Nephron (organoid): Measurements from ENCODE around the gene RGS7.
A peak's percentile ranks its signal among the peaks of the same experiment; 100 is the strongest.

Source experiments
- H3K27ac Mint-ChIP-seq, 3 experiments: 2 replicates each; pipeline ENCODE4 v1.8.0; 2020; ENCODE audit warnings: mixed read lengths in 3 of 3, mild to moderate bottlenecking in 2 of 3, moderate library complexity in 1 of 3
- H3K27me3 Mint-ChIP-seq: 2 replicates; pipeline ENCODE4 v1.8.0; 2021; ENCODE audit warnings: low read depth, mild to moderate bottlenecking, moderate library complexity, mixed read lengths
- H3K36me3 Mint-ChIP-seq: 2 replicates; pipeline ENCODE4 v1.8.0; 2020; ENCODE audit warnings: low read depth, mixed read lengths
- H3K4me1 Mint-ChIP-seq: 2 replicates; pipeline ENCODE4 v1.8.0; 2020; ENCODE audit warnings: mixed read lengths
- H3K4me3 Mint-ChIP-seq, 3 experiments: 2 replicates each; pipeline ENCODE4 v1.8.0; 2020; ENCODE audit warnings: mild to moderate bottlenecking in 3 of 3, mixed read lengths in 3 of 3, moderate library complexity in 2 of 3
- H3K9me3 Mint-ChIP-seq: 2 replicates; pipeline ENCODE4 v1.8.0; 2020; ENCODE audit warnings: mixed read lengths
- TF ChIP-seq, protein P1 (sequence below), 3 experiments: fragments of 200-600 bp; sonication (generic); IDR thresholded peaks; one replicate each; pipeline ENCODE4 v1.5.0; 2021; ENCODE audit warnings: antibody characterized with exemption in 3 of 3; ENCODE audit not compliant: unreplicated experiment in 3 of 3

RGS7 gene

DNA sequence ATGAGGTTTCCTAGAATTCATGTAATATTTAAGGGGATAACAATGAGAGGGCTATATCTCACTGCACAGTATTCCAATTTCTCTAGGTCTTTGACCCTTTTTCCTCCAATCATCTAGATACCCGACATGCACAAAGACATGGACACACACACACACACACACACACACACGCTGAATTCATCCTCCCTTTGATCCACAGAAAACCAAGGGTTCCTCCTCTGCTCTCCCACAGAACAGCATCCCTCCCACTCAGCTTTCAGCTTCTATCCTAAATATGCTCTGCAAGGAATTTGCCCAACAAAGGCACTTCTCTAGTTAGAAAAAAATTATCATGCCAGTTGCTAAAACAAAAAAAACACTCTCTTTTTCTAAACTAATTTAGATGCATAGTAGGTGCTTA is 231.7 kb downstream of the RGS7 start:
- Mint-ChIP-seq H3K4me1 (peaks cover 9% of the 10 kb centered on the region), H3K27ac (peak overlapping the region; percentile 51 to 88 (median 82)), H3K9me3 (no peaks in the 10 kb centered on the region), H3K27me3 (no peaks in the 10 kb centered on the region), H3K4me3 (no peak overlapping the region), H3K36me3 (no peaks in the 10 kb centered on the region)
- TF ChIP-seq, protein P1, sequence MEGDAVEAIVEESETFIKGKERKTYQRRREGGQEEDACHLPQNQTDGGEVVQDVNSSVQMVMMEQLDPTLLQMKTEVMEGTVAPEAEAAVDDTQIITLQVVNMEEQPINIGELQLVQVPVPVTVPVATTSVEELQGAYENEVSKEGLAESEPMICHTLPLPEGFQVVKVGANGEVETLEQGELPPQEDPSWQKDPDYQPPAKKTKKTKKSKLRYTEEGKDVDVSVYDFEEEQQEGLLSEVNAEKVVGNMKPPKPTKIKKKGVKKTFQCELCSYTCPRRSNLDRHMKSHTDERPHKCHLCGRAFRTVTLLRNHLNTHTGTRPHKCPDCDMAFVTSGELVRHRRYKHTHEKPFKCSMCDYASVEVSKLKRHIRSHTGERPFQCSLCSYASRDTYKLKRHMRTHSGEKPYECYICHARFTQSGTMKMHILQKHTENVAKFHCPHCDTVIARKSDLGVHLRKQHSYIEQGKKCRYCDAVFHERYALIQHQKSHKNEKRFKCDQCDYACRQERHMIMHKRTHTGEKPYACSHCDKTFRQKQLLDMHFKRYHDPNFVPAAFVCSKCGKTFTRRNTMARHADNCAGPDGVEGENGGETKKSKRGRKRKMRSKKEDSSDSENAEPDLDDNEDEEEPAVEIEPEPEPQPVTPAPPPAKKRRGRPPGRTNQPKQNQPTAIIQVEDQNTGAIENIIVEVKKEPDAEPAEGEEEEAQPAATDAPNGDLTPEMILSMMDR (IDR thresholded peaks at IDR 0.05; ENCODE audit: unreplicated experiment in 3 of 3), result no peak

DNA sequence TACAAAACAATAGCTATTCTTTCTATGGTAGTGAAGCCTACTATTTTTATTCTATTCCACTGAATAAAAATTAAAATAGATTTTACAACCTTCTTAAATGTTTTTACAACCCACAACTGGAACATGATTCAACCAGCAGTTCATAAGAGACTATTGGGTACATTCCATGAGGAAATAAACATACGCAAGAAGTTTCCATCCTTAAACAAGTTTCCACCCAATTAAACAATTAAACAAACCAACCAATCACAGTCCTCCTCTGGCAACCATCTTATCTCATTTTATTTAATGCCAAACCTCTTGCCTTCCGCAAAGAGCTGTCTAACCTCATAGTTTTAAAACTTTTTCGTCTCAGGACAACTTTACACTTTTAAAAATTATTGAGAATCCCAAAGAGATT is 239.0 kb downstream of the RGS7 start:
- Mint-ChIP-seq H3K27ac (no peak overlapping the region), H3K27me3 (peaks cover 3% of the 10 kb centered on the region), H3K36me3 (no peaks in the 10 kb centered on the region), H3K4me1 (peaks cover 9% of the 10 kb centered on the region), H3K4me3 (no peak overlapping the region), H3K9me3 (no peaks in the 10 kb centered on the region)
- TF ChIP-seq, protein P1 (IDR thresholded peaks at IDR 0.05; ENCODE audit: unreplicated experiment in 3 of 3), result no peak

DNA sequence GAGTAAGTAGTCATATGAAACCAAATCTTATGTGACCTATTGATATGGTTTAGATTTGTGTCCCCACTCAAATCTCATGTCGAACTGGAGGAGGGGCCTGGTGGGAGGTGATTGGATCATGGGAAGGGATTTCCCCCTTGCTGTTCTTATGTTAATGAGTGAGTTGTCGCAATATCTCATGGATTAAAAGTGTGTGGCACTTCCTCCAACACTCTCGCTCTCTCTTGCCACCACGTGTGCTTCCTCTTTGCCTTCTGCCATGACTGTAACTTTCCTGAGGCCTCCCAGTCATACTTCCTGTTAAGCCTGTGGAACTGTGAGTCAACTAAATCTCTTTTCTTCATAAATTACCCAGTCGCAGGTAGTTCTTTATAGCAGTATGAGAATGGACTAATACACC is 241.2 kb downstream of the RGS7 start:
- Mint-ChIP-seq H3K27me3 (peaks cover 3% of the 10 kb centered on the region), H3K4me3 (no peak overlapping the region), H3K9me3 (no peaks in the 10 kb centered on the region), H3K4me1 (peaks cover 9% of the 10 kb centered on the region), H3K36me3 (no peaks in the 10 kb centered on the region), H3K27ac (peak overlapping the region in 1 of 3 experiments; percentile 56)
- TF ChIP-seq, protein P1 (IDR thresholded peaks at IDR 0.05; ENCODE audit: unreplicated experiment in 3 of 3), result no peak

DNA sequence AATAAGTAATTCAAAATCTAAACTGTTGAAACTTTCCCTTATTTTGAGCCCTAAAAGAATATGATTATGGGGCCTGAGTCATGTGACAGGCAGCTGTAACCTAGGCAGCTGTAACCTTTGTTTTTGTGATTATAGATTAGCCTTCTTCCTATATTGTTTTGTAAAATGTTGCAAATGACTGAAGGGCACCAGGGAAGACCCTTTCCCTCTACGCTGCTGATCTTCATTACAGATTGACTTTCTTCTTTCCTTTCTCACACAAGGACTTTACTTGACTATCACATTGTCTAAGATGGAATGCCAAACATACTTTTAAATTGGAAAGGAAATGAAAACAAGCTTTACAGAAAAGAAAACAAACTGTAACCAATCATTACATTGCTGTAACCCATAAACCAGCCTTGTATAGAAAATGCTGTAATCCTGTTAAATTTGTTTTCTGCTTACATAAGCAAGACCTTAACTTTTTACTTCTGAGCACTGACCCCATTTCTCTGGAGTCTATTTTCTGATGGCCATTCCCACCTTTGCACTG is 242.2 kb downstream of the RGS7 start:
- peaks cover 9% of the 10 kb centered on the region for H3K4me1 Mint-ChIP-seq
- TF ChIP-seq, protein P1 (IDR thresholded peaks at IDR 0.05; ENCODE audit: unreplicated experiment in 3 of 3), result no peak
- H3K36me3 Mint-ChIP-seq, result no peaks in the 10 kb centered on the region
- H3K4me3 Mint-ChIP-seq, result no peak overlapping the region
- H3K9me3 Mint-ChIP-seq, result no peaks in the 10 kb centered on the region
- H3K27ac Mint-ChIP-seq, result peak overlapping the region in 2 of 3 experiments; percentile 12 to 56
- peaks cover 3% of the 10 kb centered on the region for H3K27me3 Mint-ChIP-seq

DNA sequence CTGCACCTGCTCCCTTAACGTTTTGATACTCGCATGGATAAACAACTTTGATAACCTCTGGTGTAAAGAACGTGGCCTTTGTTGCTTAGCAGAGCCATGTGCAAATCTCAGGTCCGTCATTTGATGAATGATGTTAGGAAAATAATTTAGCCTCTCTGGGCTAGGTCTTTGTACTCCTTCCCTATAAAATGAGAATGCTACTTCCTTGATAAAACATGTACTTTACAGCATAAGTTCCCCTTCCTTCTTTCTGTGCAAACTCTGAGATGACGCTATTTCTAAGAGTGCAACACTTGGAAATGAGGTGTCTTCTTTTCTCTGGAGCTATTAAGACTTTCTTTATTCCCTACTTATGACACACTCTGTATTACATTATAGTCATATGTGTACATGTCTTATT is 243.4 kb downstream of the RGS7 start:
- H3K4me1 Mint-ChIP-seq, result peaks cover 9% of the 10 kb centered on the region

DNA sequence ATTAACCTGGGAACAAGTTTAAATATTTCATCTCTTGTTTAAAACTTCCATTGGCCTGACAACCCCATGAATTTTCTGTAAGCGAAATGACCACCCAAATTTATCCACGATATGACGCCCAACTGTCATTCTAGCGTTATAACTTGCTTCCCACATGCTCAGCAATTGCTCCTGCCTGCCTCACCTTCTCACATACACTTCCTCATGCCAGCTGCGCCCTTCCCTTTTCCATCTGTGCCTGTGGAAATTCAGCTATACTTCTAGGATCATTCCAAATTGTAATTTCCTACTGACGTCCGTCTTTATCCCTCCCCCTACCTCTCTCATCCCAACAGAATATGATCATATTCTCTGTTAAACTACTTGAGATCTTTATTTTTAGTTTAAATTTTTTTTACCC is 248.0 kb downstream of the RGS7 start:
- TF ChIP-seq, protein P1 (IDR thresholded peaks at IDR 0.05; ENCODE audit: unreplicated experiment in 3 of 3), result no peak
- Mint-ChIP-seq H3K4me1 (peaks cover 13% of the 10 kb centered on the region), H3K27ac (no peak overlapping the region), H3K4me3 (no peak overlapping the region), H3K9me3 (no peaks in the 10 kb centered on the region), H3K36me3 (no peaks in the 10 kb centered on the region), H3K27me3 (no peaks in the 10 kb centered on the region)

More for the DNA sequence above, 243.4 kb downstream of the RGS7 start:
- H3K27me3 Mint-ChIP-seq, result peaks cover 3% of the 10 kb centered on the region
- no peaks in the 10 kb centered on the region for H3K9me3 Mint-ChIP-seq
- H3K36me3 Mint-ChIP-seq, result no peaks in the 10 kb centered on the region
- H3K4me3 Mint-ChIP-seq, result no peak overlapping the region
- TF ChIP-seq, protein P1 (IDR thresholded peaks at IDR 0.05; ENCODE audit: unreplicated experiment in 3 of 3), result no peak
- no peak overlapping the region for H3K27ac Mint-ChIP-seq
